HG03060 (cell line): ENCODE results near the gene NOL4L.

Source experiments
- ATAC-seq: cut with Tn5 transposase; IDR thresholded peaks from one replicate; pipeline ENCODE4 v1.9.1; 2021; ENCODE audit warnings: low read depth, moderate number of reproducible peaks; ENCODE audit not compliant: unreplicated experiment

The NOL4L gene

GRCh38 chr20:32488066-32488838 lies 96.9 kb downstream of the NOL4L start:
- ATAC-seq = no peak

- ATAC-seq = no peak
Observed at GRCh38 chr20:32487381-32487780, 97.8 kb downstream of the NOL4L start.

- no peak for ATAC-seq
Observed at GRCh38 chr20:32485770-32486478, 99.2 kb downstream of the NOL4L start.

GRCh38 chr20:32484958-32485769 lies 100.0 kb downstream of the NOL4L start:
- no peak for ATAC-seq

- ATAC-seq = no peak
Observed at GRCh38 chr20:32484225-32484957, 100.7 kb downstream of the NOL4L start.

- ATAC-seq = no peak
Observed at GRCh38 chr20:32483351-32484224, 101.5 kb downstream of the NOL4L start.

- ATAC-seq = no peak
Observed at GRCh38 chr20:32482442-32483261, 102.5 kb downstream of the NOL4L start.

GRCh38 chr20:32482143-32482441 lies 103.0 kb downstream of the NOL4L start:
- ATAC-seq = no peak

GRCh38 chr20:32481311-32482142 lies 103.6 kb downstream of the NOL4L start:
- ATAC-seq = no peak

- no peak for ATAC-seq
Observed at GRCh38 chr20:32480371-32481241, 104.5 kb downstream of the NOL4L start.

GRCh38 chr20:32479697-32480171 lies 105.4 kb downstream of the NOL4L start:
- ATAC-seq = no peak

GRCh38 chr20:32479012-32479411 lies 106.1 kb downstream of the NOL4L start:
- no peak for ATAC-seq

- no peak for ATAC-seq
Observed at GRCh38 chr20:32478576-32478975, 106.6 kb downstream of the NOL4L start.

- no peak for ATAC-seq
Observed at GRCh38 chr20:32477594-32478512, 107.3 kb downstream of the NOL4L start.

GRCh38 chr20:32476684-32477593 lies 108.2 kb downstream of the NOL4L start:
- ATAC-seq = no peak
